Tibial nerve (tissue), 4 donors: ENCODE data around the gene PHACTR1. TPM values are rescaled to one million over a fixed set of nuclear protein-coding genes. Genes with fewer than 3 reads are reported as not detected.

Experiments
- DNase-seq, 2 donors: peaks; one replicate each; pipeline ENCODE4 v3.0.0-alpha.2; 2019; ENCODE audit warnings: low spot score in 2 of 2
- H3K27ac ChIP-seq, 4 donors: fragments of 200-600 bp; sonication (generic) in 3 of 4; one replicate each; pipeline ENCODE4 v1.5.1; 2017 to 2019; ENCODE audit warnings: mild to moderate bottlenecking in 1 of 4
- H3K27me3 ChIP-seq, 2 donors: fragments of 200-600 bp; sonication (generic) in 1 of 2; one replicate each; pipeline versions ENCODE4 v1.5.1 to v1.6.0; 2017 to 2019
- H3K36me3 ChIP-seq, 3 donors: fragments of 200-600 bp; sonication (generic); one replicate each; pipeline ENCODE4 v1.5.1; 2018 to 2019
- H3K4me1 ChIP-seq, 4 donors: fragments of 200-600 bp; sonication (generic) in 3 of 4; one replicate each; pipeline ENCODE4 v1.5.1; 2017 to 2019
- H3K4me3 ChIP-seq, 4 donors: fragments of 200-600 bp; sonication (generic) in 3 of 4; one replicate each; pipeline ENCODE4 v1.5.1; 2017 to 2019; ENCODE audit warnings: mild to moderate bottlenecking in 1 of 4, moderate library complexity in 1 of 4
- H3K9me3 ChIP-seq, 4 donors: fragments of 200-600 bp; sonication (generic) in 3 of 4; one replicate each; pipeline ENCODE4 v1.5.1; 2017 to 2019
- EP300 ChIP-seq, 2 donors: sonication (generic); formaldehyde crosslinking; IDR thresholded peaks; one replicate each; pipeline ENCODE4 v1.6.1; 2017; ENCODE audit warnings: antibody characterized with exemption in 2 of 2, mild to moderate bottlenecking in 1 of 2
- POLR2A ChIP-seq, 2 donors: fragments of 450-650 bp; IDR thresholded peaks; one replicate each; pipeline ENCODE4 v1.6.1; 2017; ENCODE audit warnings: antibody characterized with exemption in 2 of 2, mild to moderate bottlenecking in 2 of 2, moderate library complexity in 2 of 2
- WGBS, 2 donors: methylation state at CpG; one replicate each; pipeline ENCODE4 v1.1.5; 2018; 5-methylcytosine and 5-hydroxymethylcytosine counted together
- total RNA-seq, 4 donors: library from RNA; depleted of rRNA; stranded (reverse); fragments of >200 nt; gene quantifications; one replicate each; pipeline ENCODE4 v1.1.0, GENCODE V29; 2016
- TF ChIP-seq, protein P1 (sequence below), 5 experiments: fragments of 200-600 bp in 3 of 5; fragments of 450-650 bp in 2 of 5; sonication (generic) in 3 of 5; IDR thresholded peaks; one replicate each; pipeline ENCODE4 v1.5.1; 2016 to 2019; ENCODE audit warnings: antibody characterized with exemption in 5 of 5, mild to moderate bottlenecking in 3 of 5, moderate library complexity in 2 of 5

The PHACTR1 gene
- total RNA-seq, 4 donors from 2014 or later, result 1.5 to 2.7 (median 1.6) TPM

DNA sequence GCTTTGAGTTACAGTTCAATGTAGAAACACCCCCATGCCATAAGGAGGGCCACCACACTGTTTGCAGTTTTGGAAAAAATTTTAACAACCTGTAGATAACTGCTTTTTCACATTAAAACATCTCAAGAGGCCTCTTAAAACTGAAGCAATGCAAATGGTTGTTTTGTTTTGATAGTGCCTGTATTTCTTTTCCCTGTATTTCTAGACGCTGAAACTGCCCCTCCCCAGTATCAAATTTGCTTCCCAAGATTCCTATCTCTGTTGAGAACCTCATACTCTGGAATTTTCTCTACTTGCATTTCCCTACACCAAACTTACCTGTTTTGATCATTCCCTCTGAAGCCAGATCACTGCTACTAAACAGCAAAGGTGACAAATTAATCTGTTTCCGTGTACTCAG, 98.5 kb downstream of the PHACTR1 start:
- 46 to 47% methylated on average over 2 of the region's 2 CpGs for WGBS, 2 donors
- Histone ChIP-seq H3K4me1 (no peaks in the 10 kb centered on the region), H3K9me3 (no peaks in the 10 kb centered on the region), H3K27ac (no peak overlapping the region), H3K36me3 (no peaks in the 10 kb centered on the region), H3K27me3 (no peaks in the 10 kb centered on the region), H3K4me3 (no peak overlapping the region)
- no peak for TF ChIP-seq EP300 (IDR thresholded peaks at IDR 0.05)
- no peak for TF ChIP-seq POLR2A (IDR thresholded peaks at IDR 0.05)
- TF ChIP-seq, protein P1, sequence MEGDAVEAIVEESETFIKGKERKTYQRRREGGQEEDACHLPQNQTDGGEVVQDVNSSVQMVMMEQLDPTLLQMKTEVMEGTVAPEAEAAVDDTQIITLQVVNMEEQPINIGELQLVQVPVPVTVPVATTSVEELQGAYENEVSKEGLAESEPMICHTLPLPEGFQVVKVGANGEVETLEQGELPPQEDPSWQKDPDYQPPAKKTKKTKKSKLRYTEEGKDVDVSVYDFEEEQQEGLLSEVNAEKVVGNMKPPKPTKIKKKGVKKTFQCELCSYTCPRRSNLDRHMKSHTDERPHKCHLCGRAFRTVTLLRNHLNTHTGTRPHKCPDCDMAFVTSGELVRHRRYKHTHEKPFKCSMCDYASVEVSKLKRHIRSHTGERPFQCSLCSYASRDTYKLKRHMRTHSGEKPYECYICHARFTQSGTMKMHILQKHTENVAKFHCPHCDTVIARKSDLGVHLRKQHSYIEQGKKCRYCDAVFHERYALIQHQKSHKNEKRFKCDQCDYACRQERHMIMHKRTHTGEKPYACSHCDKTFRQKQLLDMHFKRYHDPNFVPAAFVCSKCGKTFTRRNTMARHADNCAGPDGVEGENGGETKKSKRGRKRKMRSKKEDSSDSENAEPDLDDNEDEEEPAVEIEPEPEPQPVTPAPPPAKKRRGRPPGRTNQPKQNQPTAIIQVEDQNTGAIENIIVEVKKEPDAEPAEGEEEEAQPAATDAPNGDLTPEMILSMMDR (IDR thresholded peaks at IDR 0.05), result no peak
- no peak for DNase-seq

DNA sequence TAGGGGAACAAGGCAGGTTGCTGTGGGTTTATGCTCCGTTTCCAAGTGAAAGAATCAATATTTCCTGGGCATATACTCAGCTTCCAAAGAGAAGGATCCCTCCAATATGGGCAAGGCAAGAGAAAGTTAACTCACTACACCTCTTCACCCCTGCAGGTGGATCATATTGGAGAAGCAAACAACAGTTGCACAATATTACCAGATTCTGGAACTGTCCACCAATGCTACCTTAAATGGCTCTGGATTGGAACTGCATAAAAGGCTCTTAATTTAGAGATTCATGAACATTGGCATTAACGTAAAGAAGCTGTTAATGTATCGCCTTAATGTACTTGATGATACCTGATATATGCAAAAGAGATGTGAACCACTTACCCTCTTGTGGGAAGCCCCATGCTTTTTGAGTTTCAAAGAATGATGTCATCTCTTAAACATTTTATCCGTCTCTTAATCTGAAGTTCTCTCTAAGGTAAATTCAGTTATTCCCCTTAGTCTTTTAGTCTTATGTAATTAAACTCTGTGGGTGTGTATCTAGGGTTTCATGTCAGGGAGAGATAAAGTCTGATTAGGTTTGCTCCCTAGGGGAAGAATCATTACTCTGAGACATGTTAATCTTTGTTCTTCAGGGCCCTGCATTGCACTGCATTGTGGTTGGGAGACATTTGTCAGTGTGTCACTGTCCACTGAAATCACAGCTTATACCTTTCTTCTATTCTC, 99.5 kb downstream of the PHACTR1 start:
- Histone ChIP-seq H3K4me3 (no peak overlapping the region), H3K36me3 (no peaks in the 10 kb centered on the region), H3K9me3 (no peaks in the 10 kb centered on the region), H3K27me3 (no peaks in the 10 kb centered on the region), H3K27ac (no peak overlapping the region), H3K4me1 (no peaks in the 10 kb centered on the region)
- WGBS, 2 donors, result 73 to 76% methylated on average over 4 of the region's 4 CpGs
- no peak for DNase-seq
- TF ChIP-seq, protein P1 (IDR thresholded peaks at IDR 0.05), result no peak
- TF ChIP-seq EP300 (IDR thresholded peaks at IDR 0.05), result no peak
- no peak for TF ChIP-seq POLR2A (IDR thresholded peaks at IDR 0.05)

DNA sequence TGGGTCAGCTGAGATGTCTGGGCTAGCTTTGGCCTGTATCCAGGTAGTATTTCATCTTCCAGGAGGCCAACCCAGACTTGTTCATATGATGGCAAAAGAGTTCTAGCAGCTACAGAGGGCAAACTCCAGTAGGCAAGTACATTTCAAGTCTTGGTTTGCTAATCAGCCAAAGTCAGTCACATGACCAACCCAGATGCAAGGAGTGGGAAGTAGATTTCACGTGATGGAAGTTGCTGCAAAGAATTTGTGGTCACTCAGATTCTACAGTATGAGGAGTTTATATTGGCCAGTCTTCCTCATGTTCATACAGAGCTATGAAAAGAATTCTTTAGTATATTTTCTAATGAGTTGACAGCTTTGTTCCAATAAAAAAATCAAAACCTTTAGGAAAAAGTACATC, 101.8 kb downstream of the PHACTR1 start:
- no peaks in the 10 kb centered on the region for H3K27me3 ChIP-seq
- no peak for TF ChIP-seq POLR2A (IDR thresholded peaks at IDR 0.05)
- TF ChIP-seq EP300 (IDR thresholded peaks at IDR 0.05), result peak in 1 of 2 donors; percentile 49
- TF ChIP-seq, protein P1 (IDR thresholded peaks at IDR 0.05), result no peak
- no peak overlapping the region for H3K4me3 ChIP-seq
- 0 to 7% methylated on average over 1 of the region's 1 CpG for WGBS, 2 donors
- DNase-seq, result peak in 1 of 2 donors; percentile 28
- no peaks in the 10 kb centered on the region for H3K36me3 ChIP-seq
- H3K4me1 ChIP-seq, result no peaks in the 10 kb centered on the region
- no peak overlapping the region for H3K27ac ChIP-seq
- H3K9me3 ChIP-seq, result no peaks in the 10 kb centered on the region

DNA sequence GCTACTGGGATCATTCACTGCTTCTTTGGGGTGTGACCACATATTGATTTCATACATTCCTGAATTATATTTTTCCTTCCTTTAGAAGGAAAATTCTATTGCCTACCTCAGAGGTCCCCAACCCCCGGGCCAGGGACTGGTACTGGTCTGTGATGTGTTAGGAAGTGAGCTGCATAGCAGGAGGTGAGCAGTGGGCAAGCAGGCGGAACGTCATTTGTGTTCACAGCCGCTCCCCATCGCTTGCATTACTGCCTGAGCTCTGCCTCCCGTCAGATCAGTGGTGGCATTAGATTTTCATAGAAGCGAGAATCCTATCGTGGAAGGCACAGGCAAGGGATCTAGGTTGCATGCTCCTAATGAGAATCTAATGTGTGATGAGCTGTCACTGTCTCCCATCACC, 107.3 kb downstream of the PHACTR1 start:
- no peak overlapping the region for H3K27ac ChIP-seq
- no peaks in the 10 kb centered on the region for H3K27me3 ChIP-seq
- H3K4me3 ChIP-seq, result no peak overlapping the region
- DNase-seq, result no peak
- WGBS, 2 donors, result 87 to 92% methylated on average over 8 of the region's 8 CpGs
- no peaks in the 10 kb centered on the region for H3K36me3 ChIP-seq
- TF ChIP-seq EP300 (IDR thresholded peaks at IDR 0.05) (no peak), POLR2A (IDR thresholded peaks at IDR 0.05) (no peak)
- H3K9me3 ChIP-seq, result no peaks in the 10 kb centered on the region
- H3K4me1 ChIP-seq, result no peaks in the 10 kb centered on the region

DNA sequence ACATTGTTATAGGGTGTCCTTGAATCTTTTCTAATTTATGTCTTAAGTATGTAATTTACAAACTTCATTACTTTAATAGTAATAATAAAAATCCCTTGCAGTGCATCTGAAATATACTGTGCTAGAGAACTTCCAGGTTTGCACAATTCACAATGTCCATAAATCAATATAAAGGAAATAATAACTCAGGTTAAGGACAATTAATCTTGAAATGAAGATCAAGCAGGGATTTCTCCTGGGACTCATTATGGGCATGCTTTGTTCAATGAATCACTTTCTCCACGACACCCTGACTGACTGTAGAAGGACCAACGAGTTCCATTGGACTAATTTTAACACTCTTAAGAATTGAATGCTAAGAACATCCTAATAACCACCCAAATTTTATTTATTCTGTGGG, 110.0 kb downstream of the PHACTR1 start:
- TF ChIP-seq EP300 (IDR thresholded peaks at IDR 0.05) (no peak), POLR2A (IDR thresholded peaks at IDR 0.05) (no peak)
- TF ChIP-seq, protein P1 (IDR thresholded peaks at IDR 0.05), result no peak
- Histone ChIP-seq H3K27ac (no peak overlapping the region), H3K9me3 (no peaks in the 10 kb centered on the region), H3K36me3 (no peaks in the 10 kb centered on the region), H3K4me3 (no peak overlapping the region), H3K27me3 (no peaks in the 10 kb centered on the region), H3K4me1 (no peaks in the 10 kb centered on the region)
- 56 to 70% methylated on average over 2 of the region's 2 CpGs for WGBS, 2 donors
- no peak for DNase-seq
